GM23338 (cell line): ENCODE data around the gene CD53. TPM values are rescaled to one million over a fixed set of nuclear protein-coding genes. Genes with fewer than 3 reads are reported as not detected.

Experiments used
- ATAC-seq: fragments of 200-7000 bp; cut with Tn5 transposase; 3 replicates; pipeline ENCODE4 v1.9.1; 2020
- DNase-seq: peaks from one replicate; pipeline ENCODE4 v3.0.0-alpha.2; 2015; ENCODE audit warnings: low spot score
- H2AFZ ChIP-seq: fragments of 200-600 bp; sonication (generic); 2 replicates; pipeline ENCODE4 v1.8.0; 2016; ENCODE audit warnings: antibody characterized with exemption, mild to moderate bottlenecking, moderate library complexity
- H3F3A ChIP-seq: fragments of 200-600 bp; sonication (generic); replicated peaks from 2 replicates; pipeline ENCODE4 v1.8.0; 2017; ENCODE audit warnings: antibody characterized with exemption, mixed run types, low read depth
- H3K27ac ChIP-seq: fragments of 200-600 bp; sonication (generic); 2 replicates; pipeline ENCODE4 v1.6.1; 2016; ENCODE audit warnings: low read depth
- H3K27me3 ChIP-seq: fragments of 200-600 bp; sonication (generic); 2 replicates; pipeline ENCODE4 v1.8.0; 2016; ENCODE audit warnings: mild to moderate bottlenecking, mixed run types, moderate library complexity; ENCODE audit not compliant: insufficient read depth
- H3K36me3 ChIP-seq: fragments of 200-600 bp; sonication (generic); 2 replicates; pipeline ENCODE4 v1.8.0; 2016; ENCODE audit warnings: mild to moderate bottlenecking; ENCODE audit not compliant: insufficient read depth
- H3K4me1 ChIP-seq: fragments of 200-600 bp; sonication (generic); 2 replicates; pipeline ENCODE4 v1.8.0; 2016; ENCODE audit warnings: mild to moderate bottlenecking, moderate library complexity; ENCODE audit not compliant: insufficient read depth
- H3K4me2 ChIP-seq: fragments of 200-600 bp; sonication (generic); 2 replicates; pipeline ENCODE4 v1.7.1; 2017; ENCODE audit warnings: mixed run types
- H3K4me3 ChIP-seq: fragments of 200-600 bp; sonication (generic); 2 replicates; pipeline ENCODE4 v1.6.1; 2016; ENCODE audit warnings: mixed run types
- H3K79me2 ChIP-seq: fragments of 200-600 bp; sonication (generic); replicated peaks from 2 replicates; pipeline ENCODE4 v1.8.0; 2017; ENCODE audit warnings: mild to moderate bottlenecking; ENCODE audit not compliant: insufficient read depth
- H3K9me2 ChIP-seq: fragments of 200-600 bp; sonication (generic); 2 replicates; pipeline ENCODE4 v1.8.0; 2017; ENCODE audit not compliant: insufficient read depth
- H4K20me1 ChIP-seq: fragments of 200-600 bp; sonication (generic); replicated peaks from 2 replicates; pipeline ENCODE4 v1.8.0; 2017; ENCODE audit warnings: mild to moderate bottlenecking; ENCODE audit not compliant: insufficient read depth
- H3K27ac Mint-ChIP-seq: 2 replicates; pipeline ENCODE4 v1.8.0; 2020; ENCODE audit warnings: inconsistent platforms, mild to moderate bottlenecking, moderate library complexity, mixed read lengths
- H3K27me3 Mint-ChIP-seq: 3 replicates; pipeline ENCODE4 v1.8.0; 2022; ENCODE audit warnings: low read depth, mild to moderate bottlenecking, moderate library complexity, mixed read lengths, inconsistent platforms; ENCODE audit not compliant: insufficient read depth, poor library complexity
- H3K36me3 Mint-ChIP-seq: 3 replicates; pipeline ENCODE4 v1.8.0; 2021; ENCODE audit warnings: low read depth, mild to moderate bottlenecking, inconsistent platforms, moderate library complexity, mixed read lengths
- H3K4me1 Mint-ChIP-seq: 3 replicates; pipeline ENCODE4 v1.8.0; 2020; ENCODE audit warnings: mild to moderate bottlenecking, inconsistent platforms, mixed read lengths
- H3K4me3 Mint-ChIP-seq: 3 replicates; pipeline ENCODE4 v1.8.0; 2021; ENCODE audit warnings: moderate library complexity, mild to moderate bottlenecking, inconsistent platforms, mixed read lengths
- H3K9me3 Mint-ChIP-seq: 3 replicates; pipeline ENCODE4 v1.8.0; 2020; ENCODE audit warnings: moderate library complexity, mild to moderate bottlenecking, inconsistent platforms, mixed read lengths
- CREB1 ChIP-seq: fragments of 250-450 bp; sonication (Bioruptor Pico); IDR thresholded peaks from 2 replicates; pipeline ENCODE4 v1.5.0; 2020; ENCODE audit warnings: low read depth, mild to moderate bottlenecking, moderate library complexity
- EZH2 ChIP-seq: fragments of 200-600 bp; sonication (generic); IDR thresholded peaks from one replicate; pipeline ENCODE4 v1.8.0; 2017; ENCODE audit warnings: antibody characterized with exemption, mild to moderate bottlenecking, low read depth; ENCODE audit not compliant: unreplicated experiment
- EZH2phosphoT487 ChIP-seq: fragments of 200-600 bp; sonication (generic); IDR thresholded peaks from one replicate; pipeline ENCODE4 v1.8.1; 2018; ENCODE audit warnings: antibody characterized with exemption; ENCODE audit not compliant: unreplicated experiment
- JUNB ChIP-seq: IDR thresholded peaks from one replicate; pipeline ENCODE4 v1.6.1; 2016; ENCODE audit warnings: antibody characterized with exemption; ENCODE audit not compliant: unreplicated experiment
- NANOG ChIP-seq: IDR thresholded peaks from 2 replicates; pipeline ENCODE4 v1.6.1; 2016; ENCODE audit warnings: antibody characterized with exemption, borderline replicate concordance
- POLR2AphosphoS5 ChIP-seq: IDR thresholded peaks from 2 replicates; pipeline ENCODE4 v1.6.1; 2016; ENCODE audit warnings: antibody characterized with exemption, low read depth
- STAT1 ChIP-seq: IDR thresholded peaks from one replicate; pipeline ENCODE4 v1.6.1; 2016; ENCODE audit warnings: antibody characterized with exemption; ENCODE audit not compliant: unreplicated experiment
- ZNF114 ChIP-seq: fragments of 250-450 bp; sonication (Bioruptor Pico); IDR thresholded peaks from 2 replicates; pipeline ENCODE4 v1.5.0; 2020; ENCODE audit warnings: mild to moderate bottlenecking, moderate library complexity
- ZNF331 ChIP-seq: fragments of 250-450 bp; sonication (Bioruptor Pico); IDR thresholded peaks from 2 replicates; pipeline ENCODE4 v1.5.0; 2020; ENCODE audit warnings: low read depth, mild to moderate bottlenecking, moderate library complexity
- polyA plus RNA-seq: library from polyadenylated mRNA; unstranded; fragments of >200 nt; fragmentation: Nextera tagmentation; extraction: Ambion mirVana; gene quantifications from 2 replicates; pipeline ENCODE4 v1.2.1, GENCODE V29; 2016
- total RNA-seq: library from RNA; depleted of rRNA; stranded (reverse); fragments of >200 nt; shearing (Covaris generic); gene quantifications from 2 replicates; pipeline ENCODE4 v1.2.3, GENCODE V29; 2014
- TF ChIP-seq, protein P1 (sequence below): IDR thresholded peaks from 2 replicates; pipeline ENCODE4 v1.6.1; 2016; ENCODE audit warnings: antibody characterized with exemption
- TF ChIP-seq, protein P2 (sequence below), 2 experiments: fragments of 200-600 bp in 1 of 2; sonication (generic) in 1 of 2; conservative IDR thresholded peaks; 2 replicates each; pipeline versions ENCODE4 v1.5.1 to v1.6.1; 2016 to 2017; ENCODE audit warnings: antibody characterized with exemption in 2 of 2, low read depth in 2 of 2, mild to moderate bottlenecking in 2 of 2, moderate library complexity in 1 of 2
- TF ChIP-seq, protein P3 (sequence below): fragments of 250-450 bp; sonication (Bioruptor Pico); IDR thresholded peaks from 2 replicates; pipeline ENCODE4 v1.5.0; 2020; ENCODE audit warnings: mild to moderate bottlenecking, moderate library complexity
- TF ChIP-seq, protein P4 (sequence below): IDR thresholded peaks from one replicate; pipeline ENCODE4 v1.6.1; 2018; ENCODE audit warnings: antibody characterized with exemption; ENCODE audit not compliant: unreplicated experiment

Gene CD53
- total and polyA plus RNA-seq, 2 experiments from 2014 or later: 0.28 to 0.70 TPM

DNA sequence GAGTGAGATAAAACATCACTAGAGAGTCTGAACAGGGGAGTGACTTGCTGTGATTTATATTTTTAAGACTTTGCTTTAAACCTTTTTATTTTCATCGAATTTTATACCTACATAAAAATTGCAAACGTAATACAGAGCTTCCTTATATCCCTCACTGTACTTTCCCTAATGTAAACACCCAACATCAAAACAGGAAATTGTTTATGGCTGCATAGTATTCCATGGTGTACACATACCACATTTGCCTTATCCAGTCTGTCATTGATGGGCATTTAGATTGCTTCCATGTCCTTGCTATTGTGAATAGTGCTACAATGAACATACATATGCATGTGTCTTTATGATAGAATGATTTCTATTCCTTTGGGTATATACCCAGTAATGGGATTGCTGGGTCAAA is 56.0 kb downstream of the CD53 start:
- TF ChIP-seq, protein P1, sequence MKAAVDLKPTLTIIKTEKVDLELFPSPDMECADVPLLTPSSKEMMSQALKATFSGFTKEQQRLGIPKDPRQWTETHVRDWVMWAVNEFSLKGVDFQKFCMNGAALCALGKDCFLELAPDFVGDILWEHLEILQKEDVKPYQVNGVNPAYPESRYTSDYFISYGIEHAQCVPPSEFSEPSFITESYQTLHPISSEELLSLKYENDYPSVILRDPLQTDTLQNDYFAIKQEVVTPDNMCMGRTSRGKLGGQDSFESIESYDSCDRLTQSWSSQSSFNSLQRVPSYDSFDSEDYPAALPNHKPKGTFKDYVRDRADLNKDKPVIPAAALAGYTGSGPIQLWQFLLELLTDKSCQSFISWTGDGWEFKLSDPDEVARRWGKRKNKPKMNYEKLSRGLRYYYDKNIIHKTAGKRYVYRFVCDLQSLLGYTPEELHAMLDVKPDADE: no peak
- TF ChIP-seq NANOG: no peak
- no peak for TF ChIP-seq POLR2AphosphoS5
- TF ChIP-seq, protein P2, sequence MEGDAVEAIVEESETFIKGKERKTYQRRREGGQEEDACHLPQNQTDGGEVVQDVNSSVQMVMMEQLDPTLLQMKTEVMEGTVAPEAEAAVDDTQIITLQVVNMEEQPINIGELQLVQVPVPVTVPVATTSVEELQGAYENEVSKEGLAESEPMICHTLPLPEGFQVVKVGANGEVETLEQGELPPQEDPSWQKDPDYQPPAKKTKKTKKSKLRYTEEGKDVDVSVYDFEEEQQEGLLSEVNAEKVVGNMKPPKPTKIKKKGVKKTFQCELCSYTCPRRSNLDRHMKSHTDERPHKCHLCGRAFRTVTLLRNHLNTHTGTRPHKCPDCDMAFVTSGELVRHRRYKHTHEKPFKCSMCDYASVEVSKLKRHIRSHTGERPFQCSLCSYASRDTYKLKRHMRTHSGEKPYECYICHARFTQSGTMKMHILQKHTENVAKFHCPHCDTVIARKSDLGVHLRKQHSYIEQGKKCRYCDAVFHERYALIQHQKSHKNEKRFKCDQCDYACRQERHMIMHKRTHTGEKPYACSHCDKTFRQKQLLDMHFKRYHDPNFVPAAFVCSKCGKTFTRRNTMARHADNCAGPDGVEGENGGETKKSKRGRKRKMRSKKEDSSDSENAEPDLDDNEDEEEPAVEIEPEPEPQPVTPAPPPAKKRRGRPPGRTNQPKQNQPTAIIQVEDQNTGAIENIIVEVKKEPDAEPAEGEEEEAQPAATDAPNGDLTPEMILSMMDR (conservative IDR thresholded peaks at IDR 0.05; ENCODE audit: low read depth in 2 of 2): no peak
- TF ChIP-seq, protein P3, sequence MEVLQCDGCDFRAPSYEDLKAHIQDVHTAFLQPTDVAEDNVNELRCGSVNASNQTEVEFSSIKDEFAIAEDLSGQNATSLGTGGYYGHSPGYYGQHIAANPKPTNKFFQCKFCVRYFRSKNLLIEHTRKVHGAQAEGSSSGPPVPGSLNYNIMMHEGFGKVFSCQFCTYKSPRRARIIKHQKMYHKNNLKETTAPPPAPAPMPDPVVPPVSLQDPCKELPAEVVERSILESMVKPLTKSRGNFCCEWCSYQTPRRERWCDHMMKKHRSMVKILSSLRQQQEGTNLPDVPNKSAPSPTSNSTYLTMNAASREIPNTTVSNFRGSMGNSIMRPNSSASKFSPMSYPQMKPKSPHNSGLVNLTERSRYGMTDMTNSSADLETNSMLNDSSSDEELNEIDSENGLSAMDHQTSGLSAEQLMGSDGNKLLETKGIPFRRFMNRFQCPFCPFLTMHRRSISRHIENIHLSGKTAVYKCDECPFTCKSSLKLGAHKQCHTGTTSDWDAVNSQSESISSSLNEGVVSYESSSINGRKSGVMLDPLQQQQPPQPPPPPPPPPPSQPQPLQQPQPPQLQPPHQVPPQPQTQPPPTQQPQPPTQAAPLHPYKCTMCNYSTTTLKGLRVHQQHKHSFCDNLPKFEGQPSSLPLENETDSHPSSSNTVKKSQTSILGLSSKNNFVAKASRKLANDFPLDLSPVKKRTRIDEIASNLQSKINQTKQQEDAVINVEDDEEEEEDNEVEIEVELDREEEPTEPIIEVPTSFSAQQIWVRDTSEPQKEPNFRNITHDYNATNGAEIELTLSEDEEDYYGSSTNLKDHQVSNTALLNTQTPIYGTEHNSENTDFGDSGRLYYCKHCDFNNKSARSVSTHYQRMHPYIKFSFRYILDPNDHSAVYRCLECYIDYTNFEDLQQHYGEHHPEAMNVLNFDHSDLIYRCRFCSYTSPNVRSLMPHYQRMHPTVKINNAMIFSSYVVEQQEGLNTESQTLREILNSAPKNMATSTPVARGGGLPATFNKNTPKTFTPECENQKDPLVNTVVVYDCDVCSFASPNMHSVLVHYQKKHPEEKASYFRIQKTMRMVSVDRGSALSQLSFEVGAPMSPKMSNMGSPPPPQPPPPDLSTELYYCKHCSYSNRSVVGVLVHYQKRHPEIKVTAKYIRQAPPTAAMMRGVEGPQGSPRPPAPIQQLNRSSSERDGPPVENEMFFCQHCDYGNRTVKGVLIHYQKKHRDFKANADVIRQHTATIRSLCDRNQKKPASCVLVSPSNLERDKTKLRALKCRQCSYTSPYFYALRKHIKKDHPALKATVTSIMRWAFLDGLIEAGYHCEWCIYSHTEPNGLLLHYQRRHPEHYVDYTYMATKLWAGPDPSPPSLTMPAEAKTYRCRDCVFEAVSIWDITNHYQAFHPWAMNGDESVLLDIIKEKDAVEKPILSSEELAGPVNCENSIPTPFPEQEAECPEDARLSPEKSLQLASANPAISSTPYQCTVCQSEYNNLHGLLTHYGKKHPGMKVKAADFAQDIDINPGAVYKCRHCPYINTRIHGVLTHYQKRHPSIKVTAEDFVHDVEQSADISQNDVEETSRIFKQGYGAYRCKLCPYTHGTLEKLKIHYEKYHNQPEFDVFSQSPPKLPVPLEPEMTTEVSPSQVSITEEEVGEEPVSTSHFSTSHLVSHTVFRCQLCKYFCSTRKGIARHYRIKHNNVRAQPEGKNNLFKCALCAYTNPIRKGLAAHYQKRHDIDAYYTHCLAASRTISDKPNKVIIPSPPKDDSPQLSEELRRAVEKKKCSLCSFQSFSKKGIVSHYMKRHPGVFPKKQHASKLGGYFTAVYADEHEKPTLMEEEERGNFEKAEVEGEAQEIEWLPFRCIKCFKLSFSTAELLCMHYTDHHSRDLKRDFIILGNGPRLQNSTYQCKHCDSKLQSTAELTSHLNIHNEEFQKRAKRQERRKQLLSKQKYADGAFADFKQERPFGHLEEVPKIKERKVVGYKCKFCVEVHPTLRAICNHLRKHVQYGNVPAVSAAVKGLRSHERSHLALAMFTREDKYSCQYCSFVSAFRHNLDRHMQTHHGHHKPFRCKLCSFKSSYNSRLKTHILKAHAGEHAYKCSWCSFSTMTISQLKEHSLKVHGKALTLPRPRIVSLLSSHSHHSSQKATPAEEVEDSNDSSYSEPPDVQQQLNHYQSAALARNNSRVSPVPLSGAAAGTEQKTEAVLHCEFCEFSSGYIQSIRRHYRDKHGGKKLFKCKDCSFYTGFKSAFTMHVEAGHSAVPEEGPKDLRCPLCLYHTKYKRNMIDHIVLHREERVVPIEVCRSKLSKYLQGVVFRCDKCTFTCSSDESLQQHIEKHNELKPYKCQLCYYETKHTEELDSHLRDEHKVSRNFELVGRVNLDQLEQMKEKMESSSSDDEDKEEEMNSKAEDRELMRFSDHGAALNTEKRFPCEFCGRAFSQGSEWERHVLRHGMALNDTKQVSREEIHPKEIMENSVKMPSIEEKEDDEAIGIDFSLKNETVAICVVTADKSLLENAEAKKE (CRISPR knock-in tag): no peak
- TF ChIP-seq, protein P4, sequence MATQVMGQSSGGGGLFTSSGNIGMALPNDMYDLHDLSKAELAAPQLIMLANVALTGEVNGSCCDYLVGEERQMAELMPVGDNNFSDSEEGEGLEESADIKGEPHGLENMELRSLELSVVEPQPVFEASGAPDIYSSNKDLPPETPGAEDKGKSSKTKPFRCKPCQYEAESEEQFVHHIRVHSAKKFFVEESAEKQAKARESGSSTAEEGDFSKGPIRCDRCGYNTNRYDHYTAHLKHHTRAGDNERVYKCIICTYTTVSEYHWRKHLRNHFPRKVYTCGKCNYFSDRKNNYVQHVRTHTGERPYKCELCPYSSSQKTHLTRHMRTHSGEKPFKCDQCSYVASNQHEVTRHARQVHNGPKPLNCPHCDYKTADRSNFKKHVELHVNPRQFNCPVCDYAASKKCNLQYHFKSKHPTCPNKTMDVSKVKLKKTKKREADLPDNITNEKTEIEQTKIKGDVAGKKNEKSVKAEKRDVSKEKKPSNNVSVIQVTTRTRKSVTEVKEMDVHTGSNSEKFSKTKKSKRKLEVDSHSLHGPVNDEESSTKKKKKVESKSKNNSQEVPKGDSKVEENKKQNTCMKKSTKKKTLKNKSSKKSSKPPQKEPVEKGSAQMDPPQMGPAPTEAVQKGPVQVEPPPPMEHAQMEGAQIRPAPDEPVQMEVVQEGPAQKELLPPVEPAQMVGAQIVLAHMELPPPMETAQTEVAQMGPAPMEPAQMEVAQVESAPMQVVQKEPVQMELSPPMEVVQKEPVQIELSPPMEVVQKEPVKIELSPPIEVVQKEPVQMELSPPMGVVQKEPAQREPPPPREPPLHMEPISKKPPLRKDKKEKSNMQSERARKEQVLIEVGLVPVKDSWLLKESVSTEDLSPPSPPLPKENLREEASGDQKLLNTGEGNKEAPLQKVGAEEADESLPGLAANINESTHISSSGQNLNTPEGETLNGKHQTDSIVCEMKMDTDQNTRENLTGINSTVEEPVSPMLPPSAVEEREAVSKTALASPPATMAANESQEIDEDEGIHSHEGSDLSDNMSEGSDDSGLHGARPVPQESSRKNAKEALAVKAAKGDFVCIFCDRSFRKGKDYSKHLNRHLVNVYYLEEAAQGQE: no peak
- TF ChIP-seq ZNF331 (CRISPR knock-in tag): no peak
- TF ChIP-seq EZH2: no peak
- TF ChIP-seq EZH2phosphoT487: no peak
- TF ChIP-seq CREB1 (CRISPR knock-in tag): no peak
- no peak for TF ChIP-seq STAT1
- TF ChIP-seq ZNF114 (CRISPR knock-in tag): no peak
- TF ChIP-seq JUNB: no peak
- peaks cover 3% of the 10 kb centered on the region for H3K27me3 Mint-ChIP-seq
- H3K79me2 ChIP-seq: no peaks in the 10 kb centered on the region
- H3K4me3 ChIP-seq: no peak overlapping the region
- no peak overlapping the region for H3K27ac Mint-ChIP-seq
- no peak for DNase-seq
- no peak overlapping the region for H2AFZ ChIP-seq
- peaks cover 11% of the 10 kb centered on the region; the same call in 2 of the 3 replicates for H3K9me3 Mint-ChIP-seq
- no peaks in the 10 kb centered on the region for H3K4me1 ChIP-seq
- H3K4me1 Mint-ChIP-seq: peaks cover 6% of the 10 kb centered on the region; the same call in 2 of the 3 replicates
- no peak overlapping the region for H3K4me3 Mint-ChIP-seq
- no peaks in the 10 kb centered on the region for H3F3A ChIP-seq
- H3K9me2 ChIP-seq: peaks cover 8% of the 10 kb centered on the region; the same call in 1 of the 2 replicates
- H3K27me3 ChIP-seq: no peaks in the 10 kb centered on the region
- H3K36me3 ChIP-seq: no peaks in the 10 kb centered on the region
- no peak overlapping the region for H3K4me2 ChIP-seq
- ATAC-seq: no peak
- no peak overlapping the region for H3K27ac ChIP-seq
- no peaks in the 10 kb centered on the region for H4K20me1 ChIP-seq
- H3K36me3 Mint-ChIP-seq: peaks cover 5% of the 10 kb centered on the region; the same call in 1 of the 3 replicates
